Measurements from ENCODE around the gene ATAD3A.
"Not testable (repeated sequence)": the region's sequence is repeated elsewhere in the genome, so short reads cannot be mapped to it uniquely, and the experiment has no call there.

Gene ATAD3A

GRCh38 chr1:1511533-1512285 lies at the start of gene ATAD3A:
ATAD3A (plus strand) TSS chr1:1512162; CDS start chr1:1512269, 107 bp downstream.
- Histone ChIP-seq H3K9me3 (no peaks in the 10 kb centered on the region), H3K27ac (peak within 1 kb of the TSS; percentile 84), H3K27me3 (no peaks in the 10 kb centered on the region), H3K4me3 (peak within 1 kb of the TSS; percentile 88), H3K4me2 (peak within 1 kb of the TSS; percentile 91), H3K4me1 (peaks cover 45% of the 10 kb centered on the region), H3K9ac (peak within 1 kb of the TSS; percentile 86), H4K20me1 (peaks cover 14% of the 10 kb centered on the region), H3K36me3 (peaks cover 20% of the 10 kb centered on the region)
- no peak for TF ChIP-seq Cebpa-rat (IDR thresholded peaks at IDR 0.05)

- H3K27ac ChIP-seq, result peak overlapping the region; percentile 81
Observed at GRCh38 chr1:1462318-1462966, 49.5 kb upstream of the ATAD3A start.

GRCh38 chr1:1463312-1463711 lies 48.6 kb upstream of the ATAD3A start:
- peaks cover 74% of the 10 kb centered on the region for H3K4me1 ChIP-seq

More at GRCh38 chr1:1462318-1462966, 49.5 kb upstream of the ATAD3A start:
- peak overlapping the region; percentile 90 for H3K4me2 ChIP-seq
- no peaks in the 10 kb centered on the region for H3K36me3 ChIP-seq
- no peaks in the 10 kb centered on the region for H3K9me3 ChIP-seq
- peaks cover 77% of the 10 kb centered on the region for H3K4me1 ChIP-seq
- no peaks in the 10 kb centered on the region for H4K20me1 ChIP-seq
- no peaks in the 10 kb centered on the region for H3K27me3 ChIP-seq
- peak overlapping the region; percentile 49; the same call in 1 of the 2 replicates for H3K9ac ChIP-seq
- H3K4me3 ChIP-seq, result no peak overlapping the region
- TF ChIP-seq Cebpa-rat (IDR thresholded peaks at IDR 0.05), result peak; percentile 18; the same call in 1 of the 2 replicates

GRCh38 chr1:1468196-1468985 lies 43.6 kb upstream of the ATAD3A start:
- H3K9ac ChIP-seq, H3K9me3 ChIP-seq: not testable (repeated sequence)
- peaks cover 49% of the 10 kb centered on the region for H3K4me1 ChIP-seq

More at GRCh38 chr1:1463312-1463711, 48.6 kb upstream of the ATAD3A start:
- TF ChIP-seq Cebpa-rat (IDR thresholded peaks at IDR 0.05), result no peak
- Histone ChIP-seq H3K36me3 (no peaks in the 10 kb centered on the region), H3K27me3 (no peaks in the 10 kb centered on the region), H3K4me2 (peak overlapping the region; percentile 90), H3K4me3 (no peak overlapping the region), H3K27ac (peak overlapping the region; percentile 81), H3K9ac (no peak overlapping the region), H4K20me1 (no peaks in the 10 kb centered on the region), H3K9me3 (no peaks in the 10 kb centered on the region)

GRCh38 chr1:1470626-1471388 lies 41.2 kb upstream of the ATAD3A start:
- Histone ChIP-seq H4K20me1 (peaks cover 34% of the 10 kb centered on the region), H3K4me2 (peak overlapping the region; percentile 87), H3K4me3 (peak overlapping the region; percentile 87), H3K9me3 (no peaks in the 10 kb centered on the region), H3K4me1 (peaks cover 50% of the 10 kb centered on the region), H3K9ac (peak overlapping the region; percentile 85), H3K27me3 (no peaks in the 10 kb centered on the region), H3K36me3 (peaks cover 9% of the 10 kb centered on the region; the same call in 1 of the 2 replicates), H3K27ac (peak overlapping the region; percentile 71)
- no peak for TF ChIP-seq Cebpa-rat (IDR thresholded peaks at IDR 0.05)

More at GRCh38 chr1:1468196-1468985, 43.6 kb upstream of the ATAD3A start:
- not testable (repeated sequence) for H3K27me3 ChIP-seq, H3K36me3 ChIP-seq, H3K27ac ChIP-seq, H3K4me3 ChIP-seq
- peaks cover 12% of the 10 kb centered on the region for H4K20me1 ChIP-seq
- peak overlapping the region; percentile 30; the same call in 1 of the 2 replicates for H3K4me2 ChIP-seq

- Histone ChIP-seq H4K20me1 (peaks cover 41% of the 10 kb centered on the region), H3K4me3 (peak within 1 kb of the TSS; percentile 87)
- TF ChIP-seq Cebpa-rat (IDR thresholded peaks at IDR 0.05), result no peak
Observed at GRCh38 chr1:1471389-1472052, 40.4 kb upstream of the ATAD3A start, which contains the start of gene ATAD3B. ATAD3B (plus strand) TSS chr1:1471765; CDS start chr1:1471885, 120 bp downstream.

GRCh38 chr1:1472053-1472876 lies 39.7 kb upstream of the ATAD3A start:
- peak overlapping the region; percentile 94 for H3K4me2 ChIP-seq
- peaks cover 49% of the 10 kb centered on the region for H4K20me1 ChIP-seq
- H3K36me3 ChIP-seq, result peaks cover 15% of the 10 kb centered on the region
- not testable (repeated sequence) for H3K9me3 ChIP-seq, H3K27me3 ChIP-seq
- peak overlapping the region; percentile 87 for H3K4me3 ChIP-seq
- H3K9ac ChIP-seq, result peak overlapping the region; percentile 85
- 0 out of 2 replicates have a peak overlapping the region, but pooled peaks have one; percentile 26 for H3K27ac ChIP-seq
- peaks cover 64% of the 10 kb centered on the region for H3K4me1 ChIP-seq

More at GRCh38 chr1:1471389-1472052, 40.4 kb upstream of the ATAD3A start, which contains the start of gene ATAD3B:
- Histone ChIP-seq H3K27ac (peak within 1 kb of the TSS; percentile 71), H3K4me1 (peaks cover 57% of the 10 kb centered on the region), H3K9ac (peak within 1 kb of the TSS; percentile 85), H3K27me3 (no peaks in the 10 kb centered on the region), H3K9me3 (no peaks in the 10 kb centered on the region), H3K4me2 (peak within 1 kb of the TSS; percentile 94), H3K36me3 (peaks cover 9% of the 10 kb centered on the region; the same call in 1 of the 2 replicates)

- H3K9me3 ChIP-seq, H3K27ac ChIP-seq, H3K27me3 ChIP-seq, H3K9ac ChIP-seq: not testable (repeated sequence)
- Histone ChIP-seq H3K4me2 (peak overlapping the region; percentile 70), H3K4me3 (peak overlapping the region; percentile 33; the same call in 1 of the 2 replicates), H3K4me1 (peaks cover 48% of the 10 kb centered on the region), H3K36me3 (peaks cover 47% of the 10 kb centered on the region), H4K20me1 (peaks cover 60% of the 10 kb centered on the region)
Observed at GRCh38 chr1:1476011-1476410, 36.0 kb upstream of the ATAD3A start.

All from BLaER1 (cell line).